Astrocyte (in vitro differentiated cells and primary cell): Measurements from ENCODE around the gene CDCA5. TPM values are rescaled to one million over a fixed set of nuclear protein-coding genes. Genes with fewer than 3 reads are reported as not detected.

Experiments used
- DNase-seq: peaks from one replicate; pipeline ENCODE4 v3.0.0-alpha.2; 2010; ENCODE audit warnings: low read depth
- FAIRE-seq: peaks from 2 replicates; lab custom pipeline; 2011; peaks lifted over from hg19 to GRCh38; lab: Jason Lieb, UNC
- H2AFZ ChIP-seq: 2 replicates; pipeline ENCODE4 v1.6.0; 2012; ENCODE audit warnings: low read depth, low read length, inconsistent platforms
- H3K27ac ChIP-seq: 2 replicates; pipeline ENCODE4 v1.5.1; 2011; ENCODE audit warnings: low read depth, low read length, inconsistent platforms
- H3K27me3 ChIP-seq: 2 replicates; pipeline ENCODE4 v1.6.0; 2011; ENCODE audit warnings: low read length, inconsistent platforms; ENCODE audit not compliant: insufficient read depth
- H3K36me3 ChIP-seq: 2 replicates; pipeline ENCODE4 v1.5.1; 2011; ENCODE audit warnings: low read length, inconsistent platforms; ENCODE audit not compliant: insufficient read depth
- H3K4me1 ChIP-seq: 2 replicates; pipeline ENCODE4 v1.5.1; 2011; ENCODE audit warnings: low read length, inconsistent platforms; ENCODE audit not compliant: insufficient read depth
- H3K4me2 ChIP-seq: 2 replicates; pipeline ENCODE4 v1.6.0; 2012; ENCODE audit warnings: low read length, inconsistent platforms
- H3K4me3 ChIP-seq: 2 replicates; pipeline ENCODE4 v1.5.1; 2011; ENCODE audit warnings: low read depth, mild to moderate bottlenecking, low read length, inconsistent platforms; ENCODE audit not compliant: insufficient read depth
- H3K79me2 ChIP-seq: 2 replicates; pipeline ENCODE4 v1.6.0; 2012; ENCODE audit warnings: mild to moderate bottlenecking, low read length, inconsistent platforms; ENCODE audit not compliant: insufficient read depth
- H3K9ac ChIP-seq: 2 replicates; pipeline ENCODE4 v1.6.0; 2012; ENCODE audit warnings: mild to moderate bottlenecking, low read length, inconsistent platforms
- H3K9me3 ChIP-seq: 2 replicates; pipeline ENCODE4 v1.5.1; 2012; ENCODE audit warnings: low read depth, mild to moderate bottlenecking, low read length, inconsistent platforms; ENCODE audit not compliant: insufficient read depth
- H4K20me1 ChIP-seq: 2 replicates; pipeline ENCODE4 v1.6.0; 2012; ENCODE audit warnings: low read length, inconsistent platforms; ENCODE audit not compliant: insufficient read depth
- H3K27ac Mint-ChIP-seq: one replicate; pipeline ENCODE4 v1.8.0; 2021; ENCODE audit warnings: mild to moderate bottlenecking, mixed read lengths; ENCODE audit not compliant: unreplicated experiment
- H3K27me3 Mint-ChIP-seq: one replicate; pipeline ENCODE4 v1.8.0; 2021; ENCODE audit warnings: low read depth, mixed read lengths; ENCODE audit not compliant: unreplicated experiment
- H3K36me3 Mint-ChIP-seq: one replicate; pipeline ENCODE4 v1.8.0; 2021; ENCODE audit warnings: low read depth, mixed read lengths; ENCODE audit not compliant: unreplicated experiment
- H3K4me1 Mint-ChIP-seq: one replicate; pipeline ENCODE4 v1.8.0; 2021; ENCODE audit warnings: low read depth, mixed read lengths; ENCODE audit not compliant: unreplicated experiment
- H3K4me3 Mint-ChIP-seq: one replicate; pipeline ENCODE4 v1.8.0; 2021; ENCODE audit warnings: mild to moderate bottlenecking, moderate library complexity, mixed read lengths; ENCODE audit not compliant: unreplicated experiment
- H3K9me3 Mint-ChIP-seq: one replicate; pipeline ENCODE4 v1.8.0; 2021; ENCODE audit warnings: mild to moderate bottlenecking, mixed read lengths; ENCODE audit not compliant: unreplicated experiment
- CTCF ChIP-seq: IDR thresholded peaks from 2 replicates; pipeline ENCODE4 v1.5.1; 2011; ENCODE audit warnings: low read depth, mild to moderate bottlenecking, inconsistent platforms, low read length, moderate library complexity; ENCODE audit not compliant: insufficient read depth
- EZH2 ChIP-seq: IDR thresholded peaks from 2 replicates; pipeline ENCODE4 v1.6.1; 2012; ENCODE audit warnings: mild to moderate bottlenecking, low read length, inconsistent platforms; ENCODE audit not compliant: insufficient read depth
- total RNA-seq: library from RNA; stranded (reverse); gene quantifications from 2 replicates; pipeline ENCODE4 v1.2.1, GENCODE V29; 2021

CDCA5 gene
- total RNA-seq, 1 donor from 2014 or later, result 6.3 TPM

- no peak overlapping the region for H3K9ac ChIP-seq
- Mint-ChIP-seq H3K4me3 (no peak overlapping the region), H3K4me1 (peaks cover 5% of the 10 kb centered on the region), H3K36me3 (peaks cover 19% of the 10 kb centered on the region), H3K27me3 (no peaks in the 10 kb centered on the region), H3K27ac (no peak overlapping the region), H3K9me3 (no peaks in the 10 kb centered on the region)
- peaks cover 64% of the 10 kb centered on the region for H4K20me1 ChIP-seq
- no peaks in the 10 kb centered on the region for H3K27me3 ChIP-seq
- H3K79me2 ChIP-seq, result peaks cover 38% of the 10 kb centered on the region
- no peak overlapping the region for H2AFZ ChIP-seq
- H3K4me2 ChIP-seq, result no peak overlapping the region
- no peak overlapping the region for H3K4me3 ChIP-seq
- DNase-seq (no peak), FAIRE-seq (no peak)
- TF ChIP-seq CTCF (no peak), EZH2 (no peak)
- H3K9me3 ChIP-seq, result no peaks in the 10 kb centered on the region
- peaks cover 13% of the 10 kb centered on the region for H3K4me1 ChIP-seq
- H3K27ac ChIP-seq, result no peak overlapping the region
- peaks cover 40% of the 10 kb centered on the region for H3K36me3 ChIP-seq
Measured at GRCh38 chr11:65130631-65131416, 47.0 kb upstream of the CDCA5 start.

GRCh38 chr11:65129649-65130441, 46.0 kb upstream of the CDCA5 start:
- Histone ChIP-seq H3K27ac (no peak overlapping the region), H4K20me1 (peaks cover 68% of the 10 kb centered on the region), H2AFZ (no peak overlapping the region), H3K4me1 (peaks cover 9% of the 10 kb centered on the region), H3K4me2 (no peak overlapping the region), H3K27me3 (no peaks in the 10 kb centered on the region), H3K4me3 (no peak overlapping the region), H3K36me3 (peaks cover 40% of the 10 kb centered on the region), H3K9me3 (no peaks in the 10 kb centered on the region), H3K79me2 (peaks cover 43% of the 10 kb centered on the region), H3K9ac (no peak overlapping the region)
- no peak for DNase-seq
- no peak overlapping the region for H3K4me3 Mint-ChIP-seq
- peaks cover 5% of the 10 kb centered on the region for H3K4me1 Mint-ChIP-seq
- FAIRE-seq, result no peak
- H3K9me3 Mint-ChIP-seq, result no peaks in the 10 kb centered on the region
- H3K27ac Mint-ChIP-seq, result no peak overlapping the region
- no peaks in the 10 kb centered on the region for H3K27me3 Mint-ChIP-seq
- TF ChIP-seq CTCF, result no peak
- no peak for TF ChIP-seq EZH2
- peaks cover 19% of the 10 kb centered on the region for H3K36me3 Mint-ChIP-seq
